Endodermal cell (in vitro differentiated cells): ENCODE data around the gene SCIMP. TPM values are rescaled to one million over a fixed set of nuclear protein-coding genes. Genes with fewer than 3 reads are reported as not detected.
A peak's percentile ranks its signal among the peaks of the same experiment; 100 is the strongest.

ENCODE experiments used
- DNase-seq: peaks from one replicate; pipeline ENCODE4 v3.0.0-alpha.2; 2017
- H3K27ac ChIP-seq: 2 replicates; pipeline ENCODE4 v1.5.1; 2013; ENCODE audit warnings: mild to moderate bottlenecking, low read depth, low read length, moderate library complexity
- H3K27me3 ChIP-seq: 2 replicates; pipeline ENCODE4 v1.6.1; 2013; ENCODE audit warnings: mild to moderate bottlenecking, low read length, moderate library complexity; ENCODE audit not compliant: insufficient read depth, control insufficient read depth, poor library complexity, severe bottlenecking
- H3K36me3 ChIP-seq: 2 replicates; pipeline ENCODE4 v1.7.0; 2013; ENCODE audit warnings: mild to moderate bottlenecking, low read length, moderate library complexity; ENCODE audit not compliant: control insufficient read depth, insufficient read depth
- H3K4me1 ChIP-seq: one replicate; pipeline ENCODE4 v1.7.0; 2013; ENCODE audit warnings: low read length; ENCODE audit not compliant: control insufficient read depth, insufficient read depth
- H3K4me3 ChIP-seq: 2 replicates; pipeline ENCODE4 v1.5.1; 2013; ENCODE audit warnings: mild to moderate bottlenecking, low read length, moderate library complexity
- H3K9ac ChIP-seq: 2 replicates; pipeline ENCODE4 v1.6.1; 2013; ENCODE audit warnings: mild to moderate bottlenecking, low read length, moderate library complexity; ENCODE audit not compliant: poor library complexity, severe bottlenecking; ENCODE audit errors: extremely low read depth
- H3K9me3 ChIP-seq: 2 replicates; pipeline ENCODE4 v1.6.1; 2013; ENCODE audit warnings: mild to moderate bottlenecking, low read length, moderate library complexity; ENCODE audit not compliant: control insufficient read depth
- H3K27ac Mint-ChIP-seq: 2 replicates; pipeline ENCODE4 v1.8.0; 2020; ENCODE audit warnings: mixed read lengths
- H3K27me3 Mint-ChIP-seq: 2 replicates; pipeline ENCODE4 v1.8.0; 2021; ENCODE audit warnings: mild to moderate bottlenecking, mixed read lengths; ENCODE audit not compliant: insufficient read depth
- H3K36me3 Mint-ChIP-seq: 2 replicates; pipeline ENCODE4 v1.8.0; 2020; ENCODE audit warnings: low read depth, mixed read lengths
- H3K4me1 Mint-ChIP-seq: 2 replicates; pipeline ENCODE4 v1.8.0; 2020; ENCODE audit warnings: mixed read lengths
- H3K4me3 Mint-ChIP-seq: 2 replicates; pipeline ENCODE4 v1.8.0; 2020; ENCODE audit warnings: mild to moderate bottlenecking, moderate library complexity, mixed read lengths
- H3K9me3 Mint-ChIP-seq: 2 replicates; pipeline ENCODE4 v1.8.0; 2020; ENCODE audit warnings: mild to moderate bottlenecking, mixed read lengths
- CTCF ChIP-seq: fragments of 200-600 bp; sonication (generic); conservative IDR thresholded peaks from 2 replicates; pipeline ENCODE4 v1.5.0; 2021; ENCODE audit warnings: antibody characterized with exemption, mild to moderate bottlenecking
- WGBS, 2 experiments: methylation state at CpG; one replicate each; pipeline versions ENCODE4 v1.1.5 to v1.1.7; 2013; ENCODE audit warnings: missing lambda C conversion rate in 2 of 2, mixed read lengths in 1 of 2; ENCODE audit not compliant: insufficient coverage in 1 of 2, insufficient read length in 1 of 2; 5-methylcytosine and 5-hydroxymethylcytosine counted together
- total RNA-seq, 2 donors: library from RNA; stranded (reverse); fragmentation: NEBNext Ultra II Directional in 1 of 2; extraction: Animal tissue kit (Norgen Biotek cat#: 25700) in 1 of 2; gene quantifications; 2 replicates in 1 of 2; 3 replicates in 1 of 2; pipeline ENCODE4 v1.2.1, GENCODE V29; 2021

The SCIMP gene
- total RNA-seq, 2 donors from 2014 or later = not detected

GRCh38 chr17:5191541-5192417 lies 42.9 kb downstream of the SCIMP start, which contains the start of gene ZNF594:
ZNF594 (minus strand) TSS chr17:5191868; CDS start chr17:5184256, 7,612 bp downstream.
- Mint-ChIP-seq H3K27me3 (peaks cover 1% of the 10 kb centered on the region), H3K4me1 (no peaks in the 10 kb centered on the region), H3K9me3 (peaks cover 59% of the 10 kb centered on the region), H3K4me3 (peak within 1 kb of the TSS; percentile 81), H3K36me3 (peaks cover 42% of the 10 kb centered on the region), H3K27ac (peak within 1 kb of the TSS; percentile 23)
- WGBS, 2 experiments = 8 to 31% methylated on average over 35 to 82 of the region's 82 CpGs
- peaks cover 43% of the 10 kb centered on the region for H3K9me3 ChIP-seq
- peaks cover 25% of the 10 kb centered on the region for H3K36me3 ChIP-seq
- peak within 1 kb of the TSS; percentile 52 for H3K9ac ChIP-seq
- H3K27me3 ChIP-seq = no peaks in the 10 kb centered on the region
- H3K4me1 ChIP-seq = no peaks in the 10 kb centered on the region
- H3K27ac ChIP-seq = no peak within 1 kb of the TSS
- TF ChIP-seq CTCF = peak; percentile 87
- DNase-seq = peak; percentile 100
- peak within 1 kb of the TSS; percentile 95 for H3K4me3 ChIP-seq

- Mint-ChIP-seq H3K27me3 (no peaks in the 10 kb centered on the region), H3K36me3 (peaks cover 82% of the 10 kb centered on the region), H3K9me3 (peaks cover 99% of the 10 kb centered on the region), H3K27ac (no peak overlapping the region), H3K4me1 (no peaks in the 10 kb centered on the region), H3K4me3 (no peak overlapping the region)
- Histone ChIP-seq H3K4me1 (no peaks in the 10 kb centered on the region), H3K9ac (no peak overlapping the region), H3K36me3 (peaks cover 46% of the 10 kb centered on the region), H3K9me3 (peaks cover 99% of the 10 kb centered on the region), H3K27ac (no peak overlapping the region), H3K4me3 (peak overlapping the region; percentile 82), H3K27me3 (no peaks in the 10 kb centered on the region)
- peak; percentile 28 for DNase-seq
- no peak for TF ChIP-seq CTCF
- 94% methylated on average over 2 of the region's 2 CpGs; no CpG with 5 or more reads in 1 of the 2 experiments for WGBS, 2 experiments
These were observed 50.4 kb downstream of the SCIMP start for GRCh38 chr17:5184288-5184687.

GRCh38 chr17:5183410-5183793 lies 51.3 kb downstream of the SCIMP start:
- H3K27me3 Mint-ChIP-seq = no peaks in the 10 kb centered on the region
- no peak overlapping the region for H3K27ac Mint-ChIP-seq
- H3K36me3 ChIP-seq = peaks cover 42% of the 10 kb centered on the region
- H3K36me3 Mint-ChIP-seq = peaks cover 85% of the 10 kb centered on the region
- H3K4me3 ChIP-seq = peak overlapping the region; percentile 82
- H3K4me1 ChIP-seq = no peaks in the 10 kb centered on the region
- TF ChIP-seq CTCF = no peak
- no peaks in the 10 kb centered on the region for H3K27me3 ChIP-seq
- no peaks in the 10 kb centered on the region for H3K4me1 Mint-ChIP-seq
- DNase-seq = no peak
- peaks cover 100% of the 10 kb centered on the region for H3K9me3 ChIP-seq
- H3K27ac ChIP-seq = no peak overlapping the region
- H3K9ac ChIP-seq = no peak overlapping the region
- peaks cover 97% of the 10 kb centered on the region for H3K9me3 Mint-ChIP-seq
- no peak overlapping the region for H3K4me3 Mint-ChIP-seq
